Mucosa of stomach (tissue), 1 donor: ENCODE measurements around the gene MAP2K5.

Experiments
- H3K27me3 ChIP-seq: one replicate; pipeline ENCODE4 v1.7.0; 2013; ENCODE audit warnings: mild to moderate bottlenecking, low read length; ENCODE audit not compliant: control insufficient read depth, insufficient read depth
- H3K36me3 ChIP-seq: one replicate; pipeline ENCODE4 v1.7.0; 2013; ENCODE audit warnings: low read length; ENCODE audit not compliant: control insufficient read depth, insufficient read depth
- H3K4me1 ChIP-seq: one replicate; pipeline ENCODE4 v1.7.0; 2013; ENCODE audit warnings: mild to moderate bottlenecking, low read length; ENCODE audit not compliant: control insufficient read depth, insufficient read depth
- H3K4me3 ChIP-seq: one replicate; pipeline ENCODE4 v1.7.0; 2013; ENCODE audit warnings: low read length
- H3K9ac ChIP-seq: one replicate; pipeline ENCODE4 v1.7.0; 2013; ENCODE audit warnings: mild to moderate bottlenecking, low read length, moderate library complexity
- H3K9me3 ChIP-seq: one replicate; pipeline ENCODE4 v1.7.0; 2013; ENCODE audit warnings: mild to moderate bottlenecking, low read length, moderate library complexity; ENCODE audit not compliant: control insufficient read depth
- donor health status: Pancreatic carcinoma.

Gene MAP2K5

GRCh38 chr15:67549736-67550135 is 7.2 kb downstream of the MAP2K5 start:
- peaks cover 8% of the 10 kb centered on the region for H3K36me3 ChIP-seq
- no peaks in the 10 kb centered on the region for H3K4me1 ChIP-seq
- no peaks in the 10 kb centered on the region for H3K9me3 ChIP-seq
- no peaks in the 10 kb centered on the region for H3K27me3 ChIP-seq
- no peak overlapping the region for H3K9ac ChIP-seq
- no peak overlapping the region for H3K4me3 ChIP-seq

GRCh38 chr15:67550522-67550921 is 8.0 kb downstream of the MAP2K5 start:
- Histone ChIP-seq H3K4me1 (no peaks in the 10 kb centered on the region), H3K9ac (no peak overlapping the region), H3K9me3 (no peaks in the 10 kb centered on the region), H3K4me3 (no peak overlapping the region), H3K36me3 (peaks cover 8% of the 10 kb centered on the region), H3K27me3 (no peaks in the 10 kb centered on the region)

- Histone ChIP-seq H3K27me3 (no peaks in the 10 kb centered on the region), H3K4me3 (no peak overlapping the region), H3K9me3 (no peaks in the 10 kb centered on the region), H3K9ac (no peak overlapping the region), H3K36me3 (peaks cover 8% of the 10 kb centered on the region), H3K4me1 (no peaks in the 10 kb centered on the region)
Observed at GRCh38 chr15:67551207-67551743, 8.8 kb downstream of the MAP2K5 start.

GRCh38 chr15:67554580-67554979 is 12.1 kb downstream of the MAP2K5 start:
- peaks cover 8% of the 10 kb centered on the region for H3K36me3 ChIP-seq
- H3K27me3 ChIP-seq = no peaks in the 10 kb centered on the region
- no peak overlapping the region for H3K9ac ChIP-seq
- H3K4me1 ChIP-seq = no peaks in the 10 kb centered on the region
- no peaks in the 10 kb centered on the region for H3K9me3 ChIP-seq
- no peak overlapping the region for H3K4me3 ChIP-seq

GRCh38 chr15:67556976-67557570 is 14.6 kb downstream of the MAP2K5 start:
- no peaks in the 10 kb centered on the region for H3K27me3 ChIP-seq
- no peak overlapping the region for H3K9ac ChIP-seq
- H3K36me3 ChIP-seq = no peaks in the 10 kb centered on the region

GRCh38 chr15:67558502-67558901 is 16.0 kb downstream of the MAP2K5 start:
- no peaks in the 10 kb centered on the region for H3K9me3 ChIP-seq
- H3K4me3 ChIP-seq = no peak overlapping the region
- no peaks in the 10 kb centered on the region for H3K27me3 ChIP-seq
- no peaks in the 10 kb centered on the region for H3K4me1 ChIP-seq
- no peaks in the 10 kb centered on the region for H3K36me3 ChIP-seq
- H3K9ac ChIP-seq = no peak overlapping the region

More at GRCh38 chr15:67556976-67557570, 14.6 kb downstream of the MAP2K5 start:
- Histone ChIP-seq H3K4me1 (no peaks in the 10 kb centered on the region), H3K9me3 (no peaks in the 10 kb centered on the region), H3K4me3 (no peak overlapping the region)

GRCh38 chr15:67559158-67559557 is 16.7 kb downstream of the MAP2K5 start:
- H3K9me3 ChIP-seq = no peaks in the 10 kb centered on the region

GRCh38 chr15:67559576-67559975 is 17.1 kb downstream of the MAP2K5 start:
- H3K36me3 ChIP-seq = no peaks in the 10 kb centered on the region
- no peaks in the 10 kb centered on the region for H3K27me3 ChIP-seq
- no peaks in the 10 kb centered on the region for H3K9me3 ChIP-seq
- no peak overlapping the region for H3K9ac ChIP-seq
- H3K4me3 ChIP-seq = no peak overlapping the region
- H3K4me1 ChIP-seq = no peaks in the 10 kb centered on the region

More at GRCh38 chr15:67559158-67559557, 16.7 kb downstream of the MAP2K5 start:
- H3K36me3 ChIP-seq = no peaks in the 10 kb centered on the region
- H3K4me3 ChIP-seq = no peak overlapping the region
- H3K9ac ChIP-seq = no peak overlapping the region
- no peaks in the 10 kb centered on the region for H3K27me3 ChIP-seq
- H3K4me1 ChIP-seq = no peaks in the 10 kb centered on the region

GRCh38 chr15:67560320-67560719 is 17.8 kb downstream of the MAP2K5 start:
- Histone ChIP-seq H3K9me3 (no peaks in the 10 kb centered on the region), H3K9ac (no peak overlapping the region), H3K4me3 (no peak overlapping the region), H3K36me3 (no peaks in the 10 kb centered on the region), H3K27me3 (no peaks in the 10 kb centered on the region), H3K4me1 (no peaks in the 10 kb centered on the region)

- H3K4me1 ChIP-seq = no peaks in the 10 kb centered on the region
- H3K36me3 ChIP-seq = no peaks in the 10 kb centered on the region
- no peaks in the 10 kb centered on the region for H3K27me3 ChIP-seq
- no peaks in the 10 kb centered on the region for H3K9me3 ChIP-seq
- H3K4me3 ChIP-seq = no peak overlapping the region
- H3K9ac ChIP-seq = no peak overlapping the region
Observed at GRCh38 chr15:67563092-67563491, 20.6 kb downstream of the MAP2K5 start.

GRCh38 chr15:67564021-67564967 is 21.8 kb downstream of the MAP2K5 start:
- H3K27me3 ChIP-seq = no peaks in the 10 kb centered on the region
- no peak overlapping the region for H3K4me3 ChIP-seq
- H3K4me1 ChIP-seq = no peaks in the 10 kb centered on the region
- H3K9me3 ChIP-seq = no peaks in the 10 kb centered on the region
- H3K9ac ChIP-seq = no peak overlapping the region
- no peaks in the 10 kb centered on the region for H3K36me3 ChIP-seq

GRCh38 chr15:67564968-67565345 is 22.5 kb downstream of the MAP2K5 start:
- Histone ChIP-seq H3K36me3 (no peaks in the 10 kb centered on the region), H3K4me3 (no peak overlapping the region), H3K4me1 (no peaks in the 10 kb centered on the region), H3K27me3 (no peaks in the 10 kb centered on the region), H3K9me3 (no peaks in the 10 kb centered on the region), H3K9ac (no peak overlapping the region)
